ENCODE results near the gene PNPO.

Gene PNPO

GRCh38 chr17:47941246-47942095 lies at the start of gene PNPO:
Gene PNPO, plus strand, starts transcription at chr17:47941571. Its CDS starts 105 bp downstream, at chr17:47941676.
- peak; percentile 75 to 87 (median 79) for DNase-seq (ENCODE audit: low read depth in 3 of 3, low spot score in 1 of 3)

DNA sequence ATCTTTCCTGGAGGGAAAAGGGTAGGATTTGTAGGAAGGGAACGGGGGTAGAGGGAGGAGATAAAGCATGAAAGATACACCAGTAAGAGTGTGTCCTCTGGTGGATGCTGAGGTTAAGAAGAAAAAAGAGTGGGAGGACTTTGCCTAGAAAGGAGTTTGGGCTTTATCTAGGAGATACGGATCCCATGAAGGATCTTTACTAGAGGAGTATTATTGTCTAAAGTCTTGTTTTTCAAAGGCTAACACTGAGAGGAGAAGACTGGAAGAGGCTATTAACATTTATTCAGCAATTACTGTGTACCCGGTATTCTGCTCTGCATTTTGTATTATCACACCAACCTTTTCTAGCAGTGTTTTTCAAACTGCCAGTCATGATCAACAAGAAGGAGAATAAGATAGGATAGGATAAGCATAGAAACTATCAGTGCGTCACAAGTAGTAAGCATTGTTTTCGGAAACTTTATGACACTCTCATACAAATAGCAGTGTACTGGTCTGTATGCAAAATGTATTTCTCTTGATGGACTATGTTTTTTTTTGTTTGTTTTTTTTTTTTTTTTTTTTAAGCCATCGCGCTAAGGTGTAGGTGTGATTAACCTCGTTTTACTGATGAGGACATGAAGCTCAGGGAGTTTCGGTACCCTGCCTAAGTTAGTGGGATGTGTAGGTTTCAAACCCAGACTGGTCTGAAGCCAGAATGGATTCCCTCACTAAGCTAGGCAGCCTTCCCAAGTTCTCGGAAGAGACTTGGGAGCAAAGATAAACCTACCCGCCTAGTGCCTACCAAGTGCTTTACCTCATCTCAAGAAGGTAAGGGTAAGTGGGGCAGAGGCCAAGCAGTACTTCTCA lies 46.6 kb upstream of the PNPO start:
- no peak for DNase-seq (ENCODE audit: low read depth in 3 of 3, low spot score in 1 of 3)

- DNase-seq (ENCODE audit: low read depth in 3 of 3, low spot score in 1 of 3): no peak
Measured at GRCh38 chr17:47895347-47895855, 46.0 kb upstream of the PNPO start.

GRCh38 chr17:47895856-47896671 lies 45.3 kb upstream of the PNPO start, which contains the start of gene SP2:
Gene SP2, plus strand, starts transcription at chr17:47896236. Its CDS starts 51 bp downstream, at chr17:47896287.
- DNase-seq (ENCODE audit: low read depth in 3 of 3, low spot score in 1 of 3): peak; percentile 98 to 100 (median 99)

DNA sequence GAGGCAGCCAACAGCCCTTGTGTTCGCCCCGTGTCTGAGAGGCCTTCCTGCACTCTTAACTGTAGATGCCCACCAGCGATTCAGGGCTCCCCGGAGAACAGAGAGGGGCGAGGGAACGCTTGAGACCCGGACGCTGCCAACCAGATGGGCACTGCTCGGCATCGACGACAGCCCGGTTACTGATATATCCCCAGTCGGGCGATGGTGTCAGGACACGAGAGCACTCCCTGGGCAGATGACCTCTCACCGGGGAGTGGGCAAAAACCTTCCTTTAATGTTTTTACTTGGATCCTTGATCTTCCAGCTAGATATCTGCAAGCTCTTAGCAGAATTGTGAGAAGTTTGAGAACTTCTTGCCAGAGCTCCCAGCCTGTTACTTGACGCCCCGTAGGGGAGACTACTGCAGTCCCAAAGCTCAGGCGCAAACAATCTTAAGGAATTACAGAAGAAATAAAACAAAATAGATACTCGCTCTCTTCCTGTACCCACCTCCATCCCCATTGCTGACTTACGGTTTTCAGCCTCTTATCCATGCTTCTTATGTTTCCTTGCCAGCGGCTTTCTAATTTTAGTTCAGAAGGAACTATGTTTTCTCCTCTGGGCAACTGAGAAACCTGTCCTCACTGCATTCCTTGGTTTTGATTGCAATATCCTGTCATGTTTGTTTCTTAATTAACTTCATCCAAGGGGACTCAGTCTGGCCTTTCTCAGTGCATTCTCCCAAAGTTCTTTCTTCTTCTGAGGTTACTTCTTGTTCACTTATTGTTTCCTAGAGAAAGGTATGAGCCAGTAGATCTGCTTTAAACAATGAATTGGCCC lies 44.5 kb upstream of the PNPO start:
- peak in 1 of 3 donors; percentile 6 for DNase-seq (ENCODE audit: low read depth in 3 of 3, low spot score in 1 of 3)

GRCh38 chr17:47897561-47897960 lies 43.8 kb upstream of the PNPO start:
- DNase-seq (ENCODE audit: low read depth in 3 of 3, low spot score in 1 of 3): no peak

- DNase-seq (ENCODE audit: low read depth in 3 of 3, low spot score in 1 of 3): no peak
Measured at GRCh38 chr17:47898241-47898640, 43.1 kb upstream of the PNPO start.

DNA sequence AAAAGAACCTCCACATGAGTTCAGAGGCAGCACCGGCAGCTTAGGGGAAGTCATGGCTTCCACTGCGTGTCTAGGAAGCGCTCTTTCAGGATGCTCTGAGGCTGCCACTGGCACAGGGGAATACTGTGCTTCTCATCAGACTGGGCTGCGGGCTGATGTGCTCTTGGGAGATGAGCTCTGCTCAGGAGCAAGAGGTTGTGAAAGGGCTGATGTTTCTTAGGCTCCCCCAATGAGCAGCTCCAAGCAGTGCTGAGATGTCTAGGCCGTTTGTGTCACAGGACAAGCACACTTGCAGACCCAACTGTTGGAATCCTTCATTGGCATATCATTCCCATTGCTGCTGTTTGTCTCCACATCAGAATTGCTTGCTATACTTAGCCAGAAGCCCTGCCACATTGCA lies 41.7 kb upstream of the PNPO start:
- DNase-seq (ENCODE audit: low read depth in 3 of 3, low spot score in 1 of 3): no peak

- DNase-seq (ENCODE audit: low read depth in 3 of 3, low spot score in 1 of 3): no peak
Measured at GRCh38 chr17:47901423-47901822, 39.9 kb upstream of the PNPO start.

GRCh38 chr17:47902039-47902744 lies 39.2 kb upstream of the PNPO start:
- DNase-seq (ENCODE audit: low read depth in 3 of 3, low spot score in 1 of 3): no peak

DNA sequence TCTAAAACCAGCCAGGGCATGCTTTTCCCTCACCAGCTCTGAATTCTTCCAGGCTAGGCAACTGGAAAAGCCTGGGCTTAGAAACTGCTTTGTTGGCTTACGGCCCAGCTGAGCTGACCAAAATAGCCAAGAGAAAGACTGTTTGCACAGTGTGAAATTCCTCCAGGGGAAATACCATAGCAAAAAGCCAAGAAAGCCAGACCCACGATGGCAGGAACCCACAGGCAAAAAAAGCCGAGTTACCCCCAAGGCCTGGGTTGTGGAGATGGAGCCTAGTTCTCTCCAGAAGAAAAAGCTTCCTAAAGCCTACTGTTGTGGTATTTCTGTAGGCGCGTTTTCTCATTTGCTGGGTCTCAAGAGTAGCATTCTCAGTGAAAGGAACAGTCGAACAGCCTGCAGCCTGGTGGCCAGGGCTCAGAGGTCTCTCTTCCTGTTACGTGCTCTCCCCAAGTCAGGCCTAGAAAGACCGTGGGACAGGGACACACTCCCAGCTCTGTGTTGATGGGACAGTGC lies 36.1 kb upstream of the PNPO start:
- DNase-seq (ENCODE audit: low read depth in 3 of 3, low spot score in 1 of 3): no peak

DNA sequence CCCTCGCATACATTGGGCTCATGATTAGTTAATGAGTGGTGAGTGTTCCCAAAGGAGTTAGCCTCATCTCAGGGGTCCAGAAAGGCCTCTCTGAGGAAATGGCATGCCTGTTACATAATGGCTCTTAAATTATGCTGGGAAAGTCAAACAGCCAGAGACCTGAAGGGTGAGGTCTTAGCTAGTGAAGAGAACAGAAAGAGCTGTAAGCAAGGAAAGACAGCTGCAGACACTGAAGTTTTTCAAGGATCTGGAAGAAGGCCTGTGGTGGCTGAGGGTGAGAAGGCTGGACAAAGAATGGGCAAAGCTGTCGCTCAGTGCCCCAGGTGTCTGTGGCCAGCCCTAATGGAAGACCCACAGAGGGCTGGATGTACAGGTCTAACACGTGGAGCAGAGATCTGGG lies 34.9 kb upstream of the PNPO start:
- no peak for DNase-seq (ENCODE audit: low read depth in 3 of 3, low spot score in 1 of 3)

DNA sequence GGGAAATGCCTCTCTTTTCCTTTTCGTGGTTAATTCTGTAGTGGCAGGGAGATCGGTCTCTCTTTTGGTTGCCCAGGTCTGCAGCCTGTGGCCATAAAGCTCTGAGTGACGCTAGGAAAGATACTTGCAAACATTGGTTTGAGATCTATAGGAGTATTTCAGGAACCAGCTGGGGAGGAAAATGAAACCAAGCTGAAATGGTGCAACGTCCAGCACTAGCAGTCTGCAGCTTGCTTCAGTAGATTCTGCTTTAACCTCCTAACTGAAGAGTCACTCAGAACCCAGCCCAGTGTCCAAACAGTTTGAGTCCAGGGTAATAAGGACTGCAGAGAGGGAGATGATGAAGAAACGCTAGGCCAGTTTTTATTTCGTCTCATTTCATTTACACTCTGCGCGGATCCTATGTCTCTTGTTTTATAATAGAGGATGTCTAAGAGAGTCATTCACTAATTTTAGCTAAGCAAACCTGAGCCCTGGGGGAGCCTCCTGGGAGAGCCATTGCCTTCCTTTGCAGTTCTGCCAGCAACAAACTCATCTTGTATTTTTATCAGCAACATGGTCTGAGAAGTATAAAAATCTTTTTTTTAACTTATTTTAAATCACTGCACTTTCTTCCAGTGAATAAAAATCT lies 33.3 kb upstream of the PNPO start:
- no peak for DNase-seq (ENCODE audit: low read depth in 3 of 3, low spot score in 1 of 3)

DNA sequence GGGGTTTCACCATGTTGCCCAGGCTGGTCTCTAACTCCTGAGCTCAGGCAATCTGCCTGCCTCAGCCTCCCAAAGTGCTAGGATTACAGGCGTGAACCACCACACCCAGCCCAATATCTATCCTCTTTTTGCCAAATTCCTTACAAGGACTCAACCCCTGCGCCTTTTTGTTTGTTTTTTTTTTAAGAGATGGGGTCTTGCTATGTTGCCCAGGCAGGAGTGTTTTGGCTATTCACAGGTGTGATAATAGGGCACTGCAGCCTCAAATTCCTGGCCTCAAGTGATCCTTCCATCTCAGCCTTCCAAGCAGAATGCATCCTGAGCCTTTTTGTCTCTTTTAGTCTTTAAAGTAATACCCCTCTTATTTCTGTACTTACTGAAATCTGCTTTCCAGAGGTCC lies 28.3 kb upstream of the PNPO start:
- no peak for DNase-seq (ENCODE audit: low read depth in 3 of 3, low spot score in 1 of 3)

DNA sequence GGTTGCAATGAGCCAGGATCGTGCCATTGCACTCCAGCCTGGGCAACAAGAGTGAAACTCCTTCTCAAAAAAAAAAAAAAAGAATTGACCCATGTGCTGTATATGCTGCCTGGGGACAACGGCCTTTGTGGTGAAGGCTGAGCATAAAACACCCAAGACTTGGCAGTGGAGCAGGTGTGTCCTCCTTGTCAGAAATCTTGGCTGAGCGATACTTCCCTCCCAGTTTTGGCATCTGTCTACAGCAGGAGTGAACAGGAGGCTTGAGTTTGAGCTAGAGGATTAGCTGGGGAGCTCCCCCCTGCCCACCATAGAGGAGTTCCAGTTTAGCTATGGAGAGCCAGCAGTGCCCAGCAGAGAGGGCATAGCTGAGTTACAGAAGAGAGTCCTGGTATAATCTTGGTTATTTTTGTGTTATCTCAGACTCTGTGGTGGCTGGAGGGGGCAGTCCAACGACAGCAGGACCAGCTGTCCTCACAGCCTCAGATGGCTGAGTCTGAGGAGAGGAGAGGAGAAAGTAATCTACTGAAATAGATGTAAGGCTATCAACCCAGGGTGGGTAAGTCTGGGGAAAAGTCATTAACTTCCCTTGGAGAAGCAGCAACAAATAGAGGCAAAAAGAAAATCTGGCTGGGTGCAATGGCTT lies 26.9 kb upstream of the PNPO start:
- DNase-seq (ENCODE audit: low read depth in 3 of 3, low spot score in 1 of 3): no peak

- no peak for DNase-seq (ENCODE audit: low read depth in 3 of 3, low spot score in 1 of 3)
Measured at GRCh38 chr17:47915776-47916398, 25.5 kb upstream of the PNPO start.

DNA sequence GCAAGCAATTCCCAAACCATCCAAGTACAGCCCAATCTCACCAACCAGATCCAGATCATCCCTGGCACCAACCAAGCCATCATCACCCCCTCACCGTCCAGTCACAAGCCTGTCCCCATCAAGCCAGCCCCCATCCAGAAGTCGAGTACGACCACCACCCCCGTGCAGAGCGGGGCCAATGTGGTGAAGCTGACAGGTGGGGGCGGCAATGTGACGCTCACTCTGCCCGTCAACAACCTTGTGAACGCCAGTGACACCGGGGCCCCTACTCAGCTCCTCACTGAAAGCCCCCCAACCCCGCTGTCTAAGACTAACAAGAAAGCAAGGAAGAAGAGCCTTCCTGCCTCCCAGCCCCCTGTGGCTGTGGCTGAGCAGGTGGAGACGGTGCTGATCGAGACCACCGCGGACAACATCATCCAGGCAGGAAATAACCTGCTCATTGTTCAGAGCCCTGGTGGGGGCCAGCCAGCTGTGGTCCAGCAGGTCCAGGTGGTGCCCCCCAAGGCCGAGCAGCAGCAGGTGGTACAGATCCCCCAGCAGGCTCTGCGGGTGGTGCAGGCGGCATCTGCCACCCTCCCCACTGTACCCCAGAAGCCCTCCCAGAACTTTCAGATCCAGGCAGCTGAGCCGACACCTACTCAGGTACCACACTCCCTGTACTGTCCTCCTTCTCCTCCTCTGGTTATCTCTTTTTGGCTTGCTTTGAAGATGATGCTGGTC lies 24.7 kb upstream of the PNPO start:
- DNase-seq (ENCODE audit: low read depth in 3 of 3, low spot score in 1 of 3): no peak

Measured in stimulated activated CD4-positive, alpha-beta T cell treated with anti-CD3 and anti-CD28 coated beads, TNF-alpha, amount 100 ng/mL, for 1 hour (primary cell).